Subcutaneous adipose tissue (tissue), 4 donors: ENCODE results near the gene CLDN18. TPM values are rescaled to one million over a fixed set of nuclear protein-coding genes. Genes with fewer than 3 reads are reported as not detected.

Experiments used
- CTCF ChIP-seq: fragments of 450-650 bp; IDR thresholded peaks from one replicate; pipeline ENCODE4 v1.5.1; 2016; ENCODE audit warnings: low read depth, mild to moderate bottlenecking, control low read depth, antibody characterized with exemption, moderate library complexity
- total RNA-seq, 4 donors: library from RNA; depleted of rRNA; stranded (reverse); fragments of >200 nt; gene quantifications; one replicate each; pipeline ENCODE4 v1.1.0, GENCODE V29; 2016

Gene CLDN18
- total RNA-seq, 4 donors from 2014 or later, result not detected

GRCh38 chr3:138082992-138083386 is 73.0 kb downstream of the CLDN18 start:
- no peak for TF ChIP-seq CTCF

Other genes starting within 250 kb of the CLDN18 start
- not detected for gene SOX14, start 245.8 kb upstream of the CLDN18 start, total RNA-seq
- 10 to 100 TPM; 11.9 to 33.3 (median 19.3) TPM for gene DZIP1L, start 105.4 kb downstream of the CLDN18 start, total RNA-seq
- not detected for gene A4GNT, start 122.2 kb downstream of the CLDN18 start, total RNA-seq
- gene DBR1, start 164.8 kb downstream of the CLDN18 start, total RNA-seq, result 10 to 100 TPM; 10.3 to 15.8 (median 13.2) TPM
- gene ARMC8, start 177.1 kb downstream of the CLDN18 start, total RNA-seq, result 100 to 1,000 TPM in 1 of 4 donors, 10 to 100 TPM in 3; 65.2 to 138 (median 77.1) TPM